Cerebellar cortex (tissue), 1 donor: Measurements from ENCODE around the gene DUOX1.
A peak's percentile ranks its signal among the peaks of the same experiment; 100 is the strongest.
"Not testable (repeated sequence)": the region's sequence is repeated elsewhere in the genome, so short reads cannot be mapped to it uniquely, and the experiment has no call there.

Experiments used
- DNase-seq: peaks from one replicate; pipeline ENCODE4 v3.0.0-alpha.2; 2015; ENCODE audit warnings: low spot score

The DUOX1 gene

GRCh38 chr15:45121706-45122417, 7.9 kb upstream of the DUOX1 start:
- DNase-seq = no peak

- DNase-seq = no peak
Observed at GRCh38 chr15:45122719-45123118, 7.1 kb upstream of the DUOX1 start.

- DNase-seq = no peak
Observed at GRCh38 chr15:45123397-45123796, 6.4 kb upstream of the DUOX1 start.

GRCh38 chr15:45126535-45127158, 3.1 kb upstream of the DUOX1 start:
- DNase-seq = peak; percentile 29

GRCh38 chr15:45128971-45129639, 689 bp upstream of the DUOX1 start:
- DNase-seq = no peak

- no peak for DNase-seq
Observed at GRCh38 chr15:45130291-45131000, 652 bp downstream of the DUOX1 start.

- no peak for DNase-seq
Observed at GRCh38 chr15:45131510-45131909, 1.7 kb downstream of the DUOX1 start.

- no peak for DNase-seq
Observed at GRCh38 chr15:45132844-45133560, 3.2 kb downstream of the DUOX1 start.

- DNase-seq = no peak
Observed at GRCh38 chr15:45133561-45133920, 3.7 kb downstream of the DUOX1 start.

- DNase-seq = no peak
Observed at GRCh38 chr15:45134046-45134445, 4.3 kb downstream of the DUOX1 start.

- DNase-seq = no peak
Observed at GRCh38 chr15:45134682-45135604, 5.1 kb downstream of the DUOX1 start.

GRCh38 chr15:45135705-45136377, 6.0 kb downstream of the DUOX1 start:
- not testable (repeated sequence) for DNase-seq

GRCh38 chr15:45136378-45136764, 6.6 kb downstream of the DUOX1 start:
- DNase-seq = no peak

- no peak for DNase-seq
Observed at GRCh38 chr15:45137703-45138102, 7.9 kb downstream of the DUOX1 start.

- DNase-seq = no peak
Observed at GRCh38 chr15:45138814-45139765, 9.3 kb downstream of the DUOX1 start.

- no peak for DNase-seq
Observed at GRCh38 chr15:45139770-45140169, 10.0 kb downstream of the DUOX1 start.

- no peak for DNase-seq
Observed at GRCh38 chr15:45140557-45141250, 10.9 kb downstream of the DUOX1 start.

GRCh38 chr15:45141386-45141785, 11.6 kb downstream of the DUOX1 start:
- no peak for DNase-seq

- no peak for DNase-seq
Observed at GRCh38 chr15:45143056-45143455, 13.3 kb downstream of the DUOX1 start.
